Kidney epithelial cell (primary cell): ENCODE data around the gene PCDH12. TPM values are rescaled to one million over a fixed set of nuclear protein-coding genes. Genes with fewer than 3 reads are reported as not detected.

Experiments used
- DNase-seq: peaks from one replicate; pipeline ENCODE4 v3.0.0-alpha.2; 2010; ENCODE audit warnings: low read depth
- H3K27me3 ChIP-seq: 2 replicates; pipeline ENCODE4 v1.6.0; 2011; ENCODE audit warnings: low read length; ENCODE audit not compliant: control insufficient read depth, insufficient read depth
- H3K36me3 ChIP-seq: 2 replicates; pipeline ENCODE4 v1.5.1; 2011; ENCODE audit warnings: low read length; ENCODE audit not compliant: control insufficient read depth, insufficient read depth
- H3K4me3 ChIP-seq: 2 replicates; pipeline ENCODE4 v1.5.1; 2011; ENCODE audit warnings: low read depth, mild to moderate bottlenecking, control low read depth, low read length
- total RNA-seq: library from RNA; depleted of rRNA; stranded (reverse); fragments of >200 nt; gene quantifications from 2 replicates; pipeline ENCODE4 v1.2.3, GENCODE V29; 2015
- TF ChIP-seq, protein P1 (sequence below): IDR thresholded peaks from 2 replicates; pipeline ENCODE4 v1.5.1; 2011; ENCODE audit warnings: mild to moderate bottlenecking, moderate library complexity, low read length, control low read depth, inconsistent platforms; ENCODE audit not compliant: insufficient read depth, poor library complexity, severe bottlenecking

Gene PCDH12
- total RNA-seq, 1 donor from 2014 or later: not detected

DNA sequence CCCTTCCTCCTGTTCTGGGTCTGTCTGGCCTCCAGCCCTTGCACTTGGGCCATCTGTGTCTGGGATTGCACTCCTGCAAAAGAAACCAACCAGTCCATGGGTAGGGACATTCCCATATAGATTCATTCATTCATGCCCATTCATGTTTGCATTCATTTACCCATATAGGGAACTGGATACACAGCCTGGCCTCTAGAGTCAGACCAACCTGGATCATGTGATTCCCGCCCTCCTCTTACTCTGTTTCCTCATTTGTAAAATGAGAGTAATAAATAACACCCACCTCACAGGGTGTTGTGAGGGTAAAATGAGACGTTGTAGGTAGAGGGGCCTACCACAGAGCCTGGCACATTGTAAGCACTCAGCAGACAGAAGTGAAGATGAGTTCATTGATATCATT is 8.5 kb downstream of the PCDH12 start:
- no peaks in the 10 kb centered on the region for H3K36me3 ChIP-seq
- DNase-seq: no peak
- H3K4me3 ChIP-seq: no peak overlapping the region
- peaks cover 9% of the 10 kb centered on the region for H3K27me3 ChIP-seq
- TF ChIP-seq, protein P1, sequence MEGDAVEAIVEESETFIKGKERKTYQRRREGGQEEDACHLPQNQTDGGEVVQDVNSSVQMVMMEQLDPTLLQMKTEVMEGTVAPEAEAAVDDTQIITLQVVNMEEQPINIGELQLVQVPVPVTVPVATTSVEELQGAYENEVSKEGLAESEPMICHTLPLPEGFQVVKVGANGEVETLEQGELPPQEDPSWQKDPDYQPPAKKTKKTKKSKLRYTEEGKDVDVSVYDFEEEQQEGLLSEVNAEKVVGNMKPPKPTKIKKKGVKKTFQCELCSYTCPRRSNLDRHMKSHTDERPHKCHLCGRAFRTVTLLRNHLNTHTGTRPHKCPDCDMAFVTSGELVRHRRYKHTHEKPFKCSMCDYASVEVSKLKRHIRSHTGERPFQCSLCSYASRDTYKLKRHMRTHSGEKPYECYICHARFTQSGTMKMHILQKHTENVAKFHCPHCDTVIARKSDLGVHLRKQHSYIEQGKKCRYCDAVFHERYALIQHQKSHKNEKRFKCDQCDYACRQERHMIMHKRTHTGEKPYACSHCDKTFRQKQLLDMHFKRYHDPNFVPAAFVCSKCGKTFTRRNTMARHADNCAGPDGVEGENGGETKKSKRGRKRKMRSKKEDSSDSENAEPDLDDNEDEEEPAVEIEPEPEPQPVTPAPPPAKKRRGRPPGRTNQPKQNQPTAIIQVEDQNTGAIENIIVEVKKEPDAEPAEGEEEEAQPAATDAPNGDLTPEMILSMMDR: no peak

DNA sequence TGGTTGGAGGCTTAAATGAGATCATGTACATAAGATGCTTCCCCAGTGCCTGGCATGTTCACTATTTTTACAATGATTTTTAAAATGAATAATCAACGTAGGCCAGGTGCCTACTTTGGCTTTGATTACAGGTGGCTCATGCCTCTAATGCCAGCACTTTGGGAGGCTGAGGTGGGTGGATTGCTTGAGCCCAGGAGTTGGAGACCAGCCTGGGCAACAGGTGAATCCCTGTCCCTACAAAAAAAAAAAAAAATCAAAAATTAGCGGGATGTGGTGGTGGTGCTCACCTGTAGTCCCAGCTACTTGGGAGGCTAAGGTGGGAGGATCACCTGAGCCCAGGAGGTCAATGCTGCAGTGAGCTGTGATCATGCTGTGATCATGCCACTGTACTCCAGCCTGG is 9.2 kb downstream of the PCDH12 start:
- DNase-seq: no peak
- no peaks in the 10 kb centered on the region for H3K36me3 ChIP-seq
- TF ChIP-seq, protein P1: no peak
- H3K4me3 ChIP-seq: no peak overlapping the region
- H3K27me3 ChIP-seq: peaks cover 9% of the 10 kb centered on the region

DNA sequence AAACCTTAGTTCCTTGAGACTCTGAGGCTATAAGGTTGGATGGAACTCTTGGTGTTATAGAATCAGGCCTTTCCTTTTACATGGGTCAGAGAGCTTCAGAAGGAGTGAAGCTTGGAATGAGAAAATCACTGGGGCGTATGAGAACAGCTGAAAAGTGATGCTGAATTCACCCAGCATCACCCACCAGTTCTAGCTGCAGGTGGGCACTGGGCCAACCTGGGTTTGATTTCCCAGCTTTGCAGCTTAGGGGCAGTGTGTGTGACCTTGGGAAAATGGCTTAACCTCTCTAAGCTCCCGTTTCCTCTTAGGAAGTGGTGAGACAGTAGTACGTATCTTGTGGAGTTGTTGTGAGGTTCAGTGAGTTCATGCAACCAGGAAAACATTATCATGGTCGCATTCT is 10.7 kb downstream of the PCDH12 start:
- TF ChIP-seq, protein P1: no peak
- DNase-seq: no peak
- Histone ChIP-seq H3K4me3 (no peak overlapping the region), H3K36me3 (no peaks in the 10 kb centered on the region), H3K27me3 (peaks cover 9% of the 10 kb centered on the region)

DNA sequence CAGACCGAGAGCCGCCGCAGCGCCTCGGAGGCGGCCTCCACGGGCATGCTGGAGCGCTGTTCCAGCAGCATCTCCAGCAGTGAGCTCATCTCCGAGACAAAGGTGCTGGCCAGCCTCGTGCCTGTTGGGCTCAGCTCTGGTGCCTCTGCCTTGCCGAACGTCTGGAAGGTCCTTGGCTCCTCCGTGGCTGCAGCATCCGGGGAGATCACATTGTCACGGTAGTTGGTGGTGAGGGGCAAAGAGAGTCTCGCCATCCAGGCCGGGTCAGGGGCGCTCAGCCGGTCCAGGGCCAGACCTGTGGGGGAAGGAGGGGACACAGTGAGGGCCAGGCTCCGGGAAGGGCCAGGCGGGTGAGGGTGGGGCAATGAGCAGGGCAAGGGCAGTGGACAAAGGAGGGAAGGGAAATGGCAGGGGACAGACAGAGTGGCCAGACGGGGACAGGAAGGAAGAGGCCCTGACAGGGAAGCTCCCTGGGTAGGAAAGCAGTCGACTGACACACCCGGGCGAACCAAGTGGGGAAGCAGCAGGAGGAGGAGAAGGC is 12.4 kb downstream of the PCDH12 start:
- Histone ChIP-seq H3K27me3 (peaks cover 9% of the 10 kb centered on the region), H3K36me3 (no peaks in the 10 kb centered on the region), H3K4me3 (no peak overlapping the region)
- TF ChIP-seq, protein P1: no peak
- no peak for DNase-seq

DNA sequence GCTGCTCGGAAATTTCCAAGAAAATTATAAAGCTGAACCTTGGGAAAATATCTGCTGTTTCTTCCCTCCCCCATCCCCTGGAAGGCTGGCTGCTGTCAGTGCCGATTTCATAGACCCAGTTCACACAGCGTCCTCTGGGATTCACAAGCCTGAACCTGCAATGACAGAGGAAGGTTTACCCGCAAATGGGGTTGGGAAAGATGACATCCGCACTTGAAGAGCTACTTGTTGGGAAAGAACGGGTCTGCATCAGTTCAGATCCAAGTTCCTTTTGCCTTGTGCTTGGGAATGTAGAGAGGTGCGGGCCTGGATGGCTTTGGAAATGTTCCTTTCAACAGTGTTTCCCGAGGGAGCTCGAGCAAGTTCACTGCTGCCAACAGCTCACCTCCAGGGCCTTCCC is 13.9 kb downstream of the PCDH12 start:
- Histone ChIP-seq H3K4me3 (no peak overlapping the region), H3K27me3 (peaks cover 9% of the 10 kb centered on the region), H3K36me3 (no peaks in the 10 kb centered on the region)
- DNase-seq: no peak
- TF ChIP-seq, protein P1: no peak

DNA sequence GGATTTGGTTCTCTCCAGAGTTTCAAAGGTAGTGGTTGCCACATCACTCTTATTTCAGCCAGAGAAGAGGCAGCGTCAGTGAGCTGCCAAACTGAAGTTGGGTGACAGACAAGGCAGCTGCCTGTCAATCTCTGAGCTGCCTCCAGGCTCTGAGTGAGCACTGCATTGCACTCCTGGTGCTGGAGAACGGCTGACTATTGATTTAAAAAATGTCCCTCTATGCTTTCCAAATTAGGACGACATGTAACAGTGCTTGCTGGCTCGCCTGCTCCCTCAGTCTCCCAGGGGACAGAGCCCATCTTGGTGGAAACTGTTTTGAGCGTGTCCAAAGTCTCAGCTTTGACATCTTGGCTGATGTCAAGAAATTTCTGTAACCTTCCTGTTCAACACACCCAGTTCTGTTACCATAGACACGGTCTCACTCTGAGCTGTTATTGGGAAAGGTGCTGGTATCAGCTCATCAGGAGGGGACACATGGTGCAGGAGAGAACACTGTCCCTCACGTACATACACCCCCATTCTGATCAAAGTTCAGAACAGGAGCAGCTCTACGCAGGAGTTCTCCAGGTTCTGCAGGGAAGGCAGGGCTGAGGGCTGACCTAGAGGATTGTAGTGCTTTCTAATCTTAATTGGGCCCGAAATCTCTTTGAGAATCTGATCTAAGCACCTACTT is 15.7 kb downstream of the PCDH12 start:
- DNase-seq: no peak

More for the DNA sequence above, 15.7 kb downstream of the PCDH12 start:
- no peak overlapping the region for H3K4me3 ChIP-seq
- TF ChIP-seq, protein P1: no peak
- peaks cover 9% of the 10 kb centered on the region for H3K27me3 ChIP-seq
- no peaks in the 10 kb centered on the region for H3K36me3 ChIP-seq
